ENCODE measurements around the gene FBXO38. TPM values are rescaled to one million over a fixed set of nuclear protein-coding genes. Genes with fewer than 3 reads are reported as not detected.

FBXO38 gene
- total and polyA plus RNA-seq, 9 of the 15 experiments (the other 6 are each of a cell fraction or from before 2014, with no cell fraction given) = 7.4 to 39.4 (median 29.3) TPM

DNA sequence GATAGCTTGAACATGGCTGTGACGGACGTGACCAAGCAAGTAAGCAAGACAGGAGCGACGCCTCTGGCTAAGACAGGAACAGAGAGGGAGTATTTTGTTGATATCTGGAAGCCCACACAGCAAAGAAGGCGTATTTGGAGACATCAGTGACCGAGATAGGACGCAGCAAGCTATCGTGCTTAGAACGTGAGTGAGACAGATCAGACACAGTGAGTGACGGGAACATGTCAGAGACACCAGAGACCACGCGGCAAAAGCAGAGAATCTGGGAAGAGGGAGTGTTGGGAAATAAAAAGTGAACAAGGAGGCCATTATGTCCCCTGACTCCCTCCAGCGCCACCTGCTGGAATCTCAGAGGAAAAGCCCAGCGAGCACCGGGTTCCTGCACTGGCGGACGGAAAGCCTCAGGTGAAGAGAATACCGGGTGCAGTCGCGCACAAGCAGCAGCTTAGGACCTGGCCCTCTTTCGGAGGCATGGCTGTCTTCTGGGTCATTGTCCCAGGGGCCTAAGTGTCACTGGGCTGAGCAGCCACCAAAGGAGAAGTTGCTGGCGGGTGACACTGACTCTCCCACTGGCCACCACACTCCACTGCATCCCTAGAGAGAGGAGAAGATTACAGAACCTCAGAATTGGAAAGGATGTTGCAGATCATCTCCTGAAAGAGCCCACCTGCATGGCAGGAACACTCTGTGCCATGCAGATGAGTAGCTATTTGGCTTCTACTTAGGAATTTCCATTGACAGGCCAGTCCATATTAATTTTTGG lies 99.1 kb downstream of the FBXO38 start (continued):
- TF ChIP-seq, protein P1, sequence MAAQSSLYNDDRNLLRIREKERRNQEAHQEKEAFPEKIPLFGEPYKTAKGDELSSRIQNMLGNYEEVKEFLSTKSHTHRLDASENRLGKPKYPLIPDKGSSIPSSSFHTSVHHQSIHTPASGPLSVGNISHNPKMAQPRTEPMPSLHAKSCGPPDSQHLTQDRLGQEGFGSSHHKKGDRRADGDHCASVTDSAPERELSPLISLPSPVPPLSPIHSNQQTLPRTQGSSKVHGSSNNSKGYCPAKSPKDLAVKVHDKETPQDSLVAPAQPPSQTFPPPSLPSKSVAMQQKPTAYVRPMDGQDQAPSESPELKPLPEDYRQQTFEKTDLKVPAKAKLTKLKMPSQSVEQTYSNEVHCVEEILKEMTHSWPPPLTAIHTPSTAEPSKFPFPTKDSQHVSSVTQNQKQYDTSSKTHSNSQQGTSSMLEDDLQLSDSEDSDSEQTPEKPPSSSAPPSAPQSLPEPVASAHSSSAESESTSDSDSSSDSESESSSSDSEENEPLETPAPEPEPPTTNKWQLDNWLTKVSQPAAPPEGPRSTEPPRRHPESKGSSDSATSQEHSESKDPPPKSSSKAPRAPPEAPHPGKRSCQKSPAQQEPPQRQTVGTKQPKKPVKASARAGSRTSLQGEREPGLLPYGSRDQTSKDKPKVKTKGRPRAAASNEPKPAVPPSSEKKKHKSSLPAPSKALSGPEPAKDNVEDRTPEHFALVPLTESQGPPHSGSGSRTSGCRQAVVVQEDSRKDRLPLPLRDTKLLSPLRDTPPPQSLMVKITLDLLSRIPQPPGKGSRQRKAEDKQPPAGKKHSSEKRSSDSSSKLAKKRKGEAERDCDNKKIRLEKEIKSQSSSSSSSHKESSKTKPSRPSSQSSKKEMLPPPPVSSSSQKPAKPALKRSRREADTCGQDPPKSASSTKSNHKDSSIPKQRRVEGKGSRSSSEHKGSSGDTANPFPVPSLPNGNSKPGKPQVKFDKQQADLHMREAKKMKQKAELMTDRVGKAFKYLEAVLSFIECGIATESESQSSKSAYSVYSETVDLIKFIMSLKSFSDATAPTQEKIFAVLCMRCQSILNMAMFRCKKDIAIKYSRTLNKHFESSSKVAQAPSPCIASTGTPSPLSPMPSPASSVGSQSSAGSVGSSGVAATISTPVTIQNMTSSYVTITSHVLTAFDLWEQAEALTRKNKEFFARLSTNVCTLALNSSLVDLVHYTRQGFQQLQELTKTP (IDR thresholded peaks at IDR 0.05; ENCODE audit: low read depth in 1 of 2, partially characterized antibody in 2 of 2) = peak in 1 of 2 experiments; percentile 27
- TF ChIP-seq FOS (IDR thresholded peaks at IDR 0.05; ENCODE audit: extremely low read depth, insufficient read length) = no peak
- peak; percentile 34; the same call in 1 of the 2 replicates for TF ChIP-seq NBN (IDR thresholded peaks at IDR 0.05; ENCODE audit: low read depth)
- TF ChIP-seq, protein P2, sequence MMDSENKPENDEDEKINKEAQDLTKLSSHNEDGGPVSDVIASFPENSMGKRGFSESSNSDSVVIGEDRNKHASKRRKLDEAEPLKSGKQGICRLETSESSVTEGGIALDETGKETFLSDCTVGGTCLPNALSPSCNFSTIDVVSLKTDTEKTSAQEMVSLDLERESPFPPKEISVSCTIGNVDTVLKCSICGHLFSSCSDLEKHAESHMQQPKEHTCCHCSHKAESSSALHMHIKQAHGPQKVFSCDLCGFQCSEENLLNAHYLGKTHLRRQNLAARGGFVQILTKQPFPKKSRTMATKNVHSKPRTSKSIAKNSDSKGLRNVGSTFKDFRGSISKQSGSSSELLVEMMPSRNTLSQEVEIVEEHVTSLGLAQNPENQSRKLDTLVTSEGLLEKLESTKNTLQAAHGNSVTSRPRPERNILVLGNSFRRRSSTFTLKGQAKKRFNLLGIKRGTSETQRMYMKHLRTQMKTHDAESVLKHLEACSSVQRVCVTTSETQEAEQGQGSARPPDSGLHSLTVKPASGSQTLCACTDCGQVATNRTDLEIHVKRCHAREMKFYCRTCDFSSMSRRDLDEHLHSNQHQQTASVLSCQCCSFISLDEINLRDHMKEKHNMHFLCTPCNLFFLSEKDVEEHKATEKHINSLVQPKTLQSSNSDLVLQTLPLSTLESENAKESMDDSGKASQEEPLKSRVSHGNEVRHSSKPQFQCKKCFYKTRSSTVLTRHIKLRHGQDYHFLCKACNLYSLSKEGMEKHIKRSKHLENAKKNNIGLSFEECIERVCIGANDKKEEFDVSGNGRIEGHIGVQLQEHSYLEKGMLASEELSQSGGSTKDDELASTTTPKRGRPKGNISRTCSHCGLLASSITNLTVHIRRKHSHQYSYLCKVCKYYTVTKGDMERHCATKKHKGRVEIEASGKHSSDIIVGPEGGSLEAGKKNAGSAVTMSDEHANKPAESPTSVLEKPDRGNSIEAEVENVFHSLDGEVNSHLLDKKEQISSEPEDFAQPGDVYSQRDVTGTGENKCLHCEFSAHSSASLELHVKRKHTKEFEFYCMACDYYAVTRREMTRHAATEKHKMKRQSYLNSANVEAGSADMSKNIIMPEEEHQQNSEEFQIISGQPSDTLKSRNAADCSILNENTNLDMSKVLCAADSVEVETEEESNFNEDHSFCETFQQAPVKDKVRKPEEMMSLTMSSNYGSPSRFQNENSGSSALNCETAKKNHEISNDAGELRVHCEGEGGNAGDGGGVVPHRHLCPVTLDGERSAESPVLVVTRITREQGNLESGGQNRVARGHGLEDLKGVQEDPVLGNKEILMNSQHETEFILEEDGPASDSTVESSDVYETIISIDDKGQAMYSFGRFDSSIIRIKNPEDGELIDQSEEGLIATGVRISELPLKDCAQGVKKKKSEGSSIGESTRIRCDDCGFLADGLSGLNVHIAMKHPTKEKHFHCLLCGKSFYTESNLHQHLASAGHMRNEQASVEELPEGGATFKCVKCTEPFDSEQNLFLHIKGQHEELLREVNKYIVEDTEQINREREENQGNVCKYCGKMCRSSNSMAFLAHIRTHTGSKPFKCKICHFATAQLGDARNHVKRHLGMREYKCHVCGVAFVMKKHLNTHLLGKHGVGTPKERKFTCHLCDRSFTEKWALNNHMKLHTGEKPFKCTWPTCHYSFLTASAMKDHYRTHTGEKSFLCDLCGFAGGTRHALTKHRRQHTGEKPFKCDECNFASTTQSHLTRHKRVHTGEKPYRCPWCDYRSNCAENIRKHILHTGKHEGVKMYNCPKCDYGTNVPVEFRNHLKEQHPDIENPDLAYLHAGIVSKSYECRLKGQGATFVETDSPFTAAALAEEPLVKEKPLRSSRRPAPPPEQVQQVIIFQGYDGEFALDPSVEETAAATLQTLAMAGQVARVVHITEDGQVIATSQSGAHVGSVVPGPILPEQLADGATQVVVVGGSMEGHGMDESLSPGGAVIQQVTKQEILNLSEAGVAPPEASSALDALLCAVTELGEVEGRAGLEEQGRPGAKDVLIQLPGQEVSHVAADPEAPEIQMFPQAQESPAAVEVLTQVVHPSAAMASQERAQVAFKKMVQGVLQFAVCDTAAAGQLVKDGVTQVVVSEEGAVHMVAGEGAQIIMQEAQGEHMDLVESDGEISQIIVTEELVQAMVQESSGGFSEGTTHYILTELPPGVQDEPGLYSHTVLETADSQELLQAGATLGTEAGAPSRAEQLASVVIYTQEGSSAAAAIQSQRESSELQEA (IDR thresholded peaks at IDR 0.05; ENCODE audit: low read depth) = 0 out of 2 replicates have a peak, but pooled peaks have one; percentile 19
- no peak for TF ChIP-seq MAFK (IDR thresholded peaks at IDR 0.05; ENCODE audit: low read length)
- TF ChIP-seq ZNF644 (tag; IDR thresholded peaks at IDR 0.05; ENCODE audit: low read depth) = no peak
- peak in 1 of 2 experiments; percentile 79; a peak in 2 of 4 replicates for TF ChIP-seq TEAD1 (CRISPR knock-in tag; IDR thresholded peaks at IDR 0.05)
- TF ChIP-seq MCM5 (IDR thresholded peaks at IDR 0.05; ENCODE audit: low read depth) = no peak
- 0 out of 4 replicates have a peak, but pooled peaks of 1 of the 2 experiments have one; percentile 27 for TF ChIP-seq TRIM24 (IDR thresholded peaks at IDR 0.05)
- TF ChIP-seq, protein P3, sequence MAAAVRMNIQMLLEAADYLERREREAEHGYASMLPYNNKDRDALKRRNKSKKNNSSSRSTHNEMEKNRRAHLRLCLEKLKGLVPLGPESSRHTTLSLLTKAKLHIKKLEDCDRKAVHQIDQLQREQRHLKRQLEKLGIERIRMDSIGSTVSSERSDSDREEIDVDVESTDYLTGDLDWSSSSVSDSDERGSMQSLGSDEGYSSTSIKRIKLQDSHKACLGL (CRISPR knock-in tag; IDR thresholded peaks at IDR 0.05; ENCODE audit: borderline replicate concordance, poor library complexity, severe bottlenecking) = no peak
- TF ChIP-seq ZNF766 (CRISPR knock-in tag; conservative IDR thresholded peaks at IDR 0.05) = no peak
- TF ChIP-seq MEIS2 (IDR thresholded peaks at IDR 0.05; ENCODE audit: partially characterized antibody) = peak; percentile 1
- no peak for TF ChIP-seq ELF4 (CRISPR knock-in tag; IDR thresholded peaks at IDR 0.05)
- no peak for TF ChIP-seq CBX5 (IDR thresholded peaks at IDR 0.05; ENCODE audit: borderline replicate concordance, low read depth)
- no peak for TF ChIP-seq SREBF2 (CRISPR knock-in tag; IDR thresholded peaks at IDR 0.05)

Measured in K562 (cell line).